ENCODE data around the gene MRO. TPM values are rescaled to one million over a fixed set of nuclear protein-coding genes. Genes with fewer than 3 reads are reported as not detected.
"Not testable (repeated sequence)": the region's sequence is repeated elsewhere in the genome, so short reads cannot be mapped to it uniquely, and the experiment has no call there.

MRO gene
- polyA plus RNA-seq, 6 donors from 2014 or later: 0.16 TPM; not detected in 5

DNA sequence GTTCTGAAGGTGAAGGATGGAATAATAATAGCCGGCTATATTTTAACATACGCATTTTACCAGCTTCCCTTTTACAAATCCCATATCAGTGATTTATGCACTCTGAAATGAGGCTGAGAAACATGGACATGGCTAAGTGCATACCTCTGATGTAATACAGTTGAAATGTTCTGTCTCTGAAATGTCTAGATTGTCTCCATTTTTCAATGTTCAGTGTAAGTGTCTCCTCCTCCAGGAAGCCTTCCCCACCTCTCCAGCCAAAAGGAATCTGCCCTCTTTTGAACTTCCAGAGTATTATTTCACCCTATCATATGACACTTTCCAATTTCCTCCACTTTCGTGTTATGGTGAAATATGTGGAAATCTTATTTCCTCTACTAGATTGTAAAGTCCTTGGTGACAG lies 29.6 kb upstream of the MRO start:
- Mint-ChIP-seq H3K27me3 (peaks cover 10 to 35% (median 30%) of the 10 kb centered on the region in 3 donors), H3K4me1 (peaks cover 0 to 7% (median 0%) of the 10 kb centered on the region in 3 donors), H3K4me3 (no peak overlapping the region), H3K9me3 (peaks cover under 1 to 13% (median 9%) of the 10 kb centered on the region in 7 donors), H3K36me3 (peaks cover 5 to 15% of the 10 kb centered on the region in 2 donors), H3K27ac (no peak overlapping the region)
- ATAC-seq (ENCODE audit: low read depth in 2 of 2) (no peak), DNase-seq (no peak)

DNA sequence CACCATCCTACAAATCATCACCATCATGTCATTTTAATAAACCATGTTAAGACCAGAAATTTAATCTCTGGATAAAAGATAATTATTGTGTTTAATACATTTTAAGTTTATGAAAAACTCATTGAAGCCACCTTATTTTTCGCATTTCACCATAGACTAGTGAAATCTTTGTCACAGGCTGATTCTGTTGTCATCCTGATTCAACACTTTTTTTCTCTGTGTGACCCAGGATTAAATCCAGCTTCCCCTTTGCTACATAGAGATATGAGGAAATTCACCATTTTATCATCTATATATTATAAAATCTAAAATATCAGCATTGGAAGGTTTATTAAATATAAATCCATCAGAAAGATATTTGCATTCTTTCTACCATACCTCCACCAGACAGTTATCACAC lies 29.2 kb upstream of the MRO start:
- Mint-ChIP-seq H3K4me3 (no peak overlapping the region), H3K4me1 (peaks cover 0 to 7% (median 0%) of the 10 kb centered on the region in 3 donors), H3K36me3 (peaks cover 5 to 10% of the 10 kb centered on the region in 2 donors)

GRCh38 chr18:50848061-50848551 lies 28.3 kb upstream of the MRO start:
- Mint-ChIP-seq H3K4me1 (peaks cover 0 to 7% (median 0%) of the 10 kb centered on the region in 3 donors), H3K4me3 (no peak overlapping the region), H3K36me3 (peaks cover 5 to 7% of the 10 kb centered on the region in 2 donors), H3K27ac (peak overlapping the region in 1 of 6 donors; percentile 9), H3K9me3 (peaks cover 0 to 10% (median 0%) of the 10 kb centered on the region in 7 donors), H3K27me3 (peaks cover 11 to 25% (median 21%) of the 10 kb centered on the region in 3 donors)
- DNase-seq (no peak), ATAC-seq (ENCODE audit: low read depth in 2 of 2) (no peak)

More for the DNA sequence above, 29.2 kb upstream of the MRO start:
- Mint-ChIP-seq H3K27ac (no peak overlapping the region), H3K9me3 (peaks cover 0 to 10% (median 4%) of the 10 kb centered on the region in 7 donors), H3K27me3 (peaks cover 13 to 31% (median 26%) of the 10 kb centered on the region in 3 donors)
- no peak for ATAC-seq (ENCODE audit: low read depth in 2 of 2)
- no peak for DNase-seq

DNA sequence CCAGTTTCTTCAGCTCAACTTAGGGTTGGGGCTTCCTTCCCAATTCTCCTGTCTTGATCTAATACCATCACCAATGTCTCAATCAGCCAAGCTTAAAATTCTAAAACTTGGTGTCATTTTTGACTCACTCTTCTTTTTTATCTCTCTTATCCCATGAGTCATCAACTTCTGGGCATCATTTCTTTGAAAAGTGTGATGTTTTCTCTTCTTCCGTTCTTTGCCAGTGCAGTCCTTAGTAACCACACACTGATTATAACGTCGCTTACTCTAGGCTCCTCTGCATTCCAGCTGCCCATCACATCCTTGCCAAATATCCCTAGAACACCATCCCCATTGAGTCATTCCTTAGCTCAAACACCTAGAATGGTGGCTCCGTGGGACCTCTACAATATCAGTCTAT lies 27.4 kb upstream of the MRO start:
- DNase-seq (no peak), ATAC-seq (ENCODE audit: low read depth in 2 of 2) (no peak)
- Mint-ChIP-seq H3K27ac (no peak overlapping the region), H3K9me3 (peaks cover 0 to 4% (median 0%) of the 10 kb centered on the region in 7 donors), H3K27me3 (peaks cover 8 to 16% (median 13%) of the 10 kb centered on the region in 3 donors), H3K36me3 (peaks cover 0 to 8% of the 10 kb centered on the region in 2 donors), H3K4me3 (no peak overlapping the region), H3K4me1 (peaks cover 0 to 4% (median 0%) of the 10 kb centered on the region in 3 donors)

DNA sequence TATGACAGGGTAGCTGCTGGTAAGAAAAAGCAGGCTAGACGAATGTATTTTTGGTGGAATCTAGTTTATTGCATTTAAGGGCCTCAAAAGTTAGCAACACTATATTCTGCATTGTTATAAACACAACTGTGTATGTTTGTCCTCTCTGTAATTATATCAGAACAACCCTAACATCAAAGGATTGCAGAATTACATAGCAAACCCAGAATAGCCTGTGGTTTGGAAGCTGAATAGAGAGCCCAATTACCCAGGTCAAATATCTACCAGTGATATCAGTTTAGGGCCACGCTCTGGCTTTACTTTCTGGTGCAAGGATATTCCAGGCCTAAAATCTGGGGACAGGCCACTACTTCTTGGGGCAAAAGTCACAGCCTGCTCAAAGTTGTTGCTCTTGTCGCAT lies 25.1 kb upstream of the MRO start:
- H3K9me3 Mint-ChIP-seq: peaks cover 0 to 4% (median 0%) of the 10 kb centered on the region in 7 donors
- H3K36me3 Mint-ChIP-seq: peaks cover 0 to 8% of the 10 kb centered on the region in 2 donors
- peaks cover 8 to 17% (median 16%) of the 10 kb centered on the region in 3 donors for H3K27me3 Mint-ChIP-seq
- DNase-seq (no peak), ATAC-seq (ENCODE audit: low read depth in 2 of 2) (no peak)
- no peak overlapping the region for H3K4me3 Mint-ChIP-seq
- H3K4me1 Mint-ChIP-seq: peaks cover 0 to 4% (median 0%) of the 10 kb centered on the region in 3 donors
- H3K27ac Mint-ChIP-seq: no peak overlapping the region

- no peak for DNase-seq
- Mint-ChIP-seq H3K27ac (no peak overlapping the region), H3K4me3 (no peak overlapping the region), H3K9me3 (peaks cover 0 to 4% (median 0%) of the 10 kb centered on the region in 7 donors), H3K36me3 (peaks cover 0 to 8% of the 10 kb centered on the region in 2 donors), H3K27me3 (peaks cover 8 to 16% (median 13%) of the 10 kb centered on the region in 3 donors), H3K4me1 (peaks cover 0 to 4% (median 0%) of the 10 kb centered on the region in 3 donors)
- no peak for ATAC-seq (ENCODE audit: low read depth in 2 of 2)
Measured at GRCh38 chr18:50844554-50844953, 24.7 kb upstream of the MRO start.

DNA sequence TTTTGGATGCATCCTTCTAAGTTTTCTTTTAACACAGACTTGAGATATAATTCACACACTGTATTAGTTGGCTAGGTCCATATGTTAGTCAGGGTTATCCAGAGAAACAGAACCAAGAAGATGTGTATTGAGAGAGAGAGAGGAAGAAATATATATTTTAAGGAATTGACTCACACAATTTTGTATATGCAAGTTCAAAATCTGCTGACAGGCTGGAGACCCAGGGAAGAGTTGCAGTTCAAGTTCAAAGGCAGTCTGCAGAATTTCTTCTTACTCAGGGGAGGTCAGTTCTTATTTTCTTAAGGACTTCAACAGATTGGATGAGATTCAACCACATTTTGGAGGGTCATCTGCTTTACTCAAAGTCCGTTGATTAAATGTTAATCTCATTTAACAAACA lies 23.0 kb upstream of the MRO start:
- H3K4me3 Mint-ChIP-seq: no peak overlapping the region
- peaks cover 8 to 16% (median 11%) of the 10 kb centered on the region in 3 donors for H3K27me3 Mint-ChIP-seq
- H3K36me3 Mint-ChIP-seq: peaks cover 0 to 8% of the 10 kb centered on the region in 2 donors

DNA sequence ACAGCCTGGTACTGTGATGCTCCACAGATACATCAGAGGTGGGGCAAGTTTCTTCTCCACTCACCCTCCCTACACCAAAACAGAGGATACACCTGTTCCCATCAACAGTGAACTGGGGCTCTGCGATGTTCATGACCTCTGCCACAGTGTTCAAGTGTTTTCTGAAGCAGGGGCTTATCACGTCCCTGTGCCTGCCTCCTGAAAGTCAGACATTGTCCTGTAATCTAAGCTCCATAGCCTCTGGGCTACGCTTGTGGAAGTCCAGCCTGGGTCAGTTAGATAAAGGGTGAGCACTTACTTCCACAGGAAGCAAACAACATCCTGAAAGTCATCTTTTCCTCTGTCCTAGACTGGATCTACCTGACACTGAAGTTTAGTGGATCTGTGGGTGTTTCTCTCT lies 20.2 kb upstream of the MRO start:
- H3K4me1 Mint-ChIP-seq: peaks cover 10 to 20% (median 16%) of the 10 kb centered on the region in 3 donors
- no peak for DNase-seq
- ATAC-seq (ENCODE audit: low read depth in 2 of 2): no peak
- H3K27me3 Mint-ChIP-seq: peaks cover 0 to 5% (median 4%) of the 10 kb centered on the region in 3 donors
- H3K4me3 Mint-ChIP-seq: no peak overlapping the region
- H3K27ac Mint-ChIP-seq: peak overlapping the region in 1 of 6 donors; percentile 94
- no peaks in the 10 kb centered on the region for H3K9me3 Mint-ChIP-seq
- H3K36me3 Mint-ChIP-seq: peaks cover 0 to 3% of the 10 kb centered on the region in 2 donors

More for the DNA sequence above, 23.0 kb upstream of the MRO start:
- Mint-ChIP-seq H3K4me1 (peaks cover 0 to 4% (median 0%) of the 10 kb centered on the region in 3 donors), H3K9me3 (peaks cover 0 to 4% (median 0%) of the 10 kb centered on the region in 7 donors), H3K27ac (peak overlapping the region in 1 of 6 donors; percentile 26)
- DNase-seq: no peak
- no peak for ATAC-seq (ENCODE audit: low read depth in 2 of 2)

GRCh38 chr18:50839341-50839740 lies 19.5 kb upstream of the MRO start:
- no peak for DNase-seq
- peaks cover 0 to 3% of the 10 kb centered on the region in 2 donors for H3K36me3 Mint-ChIP-seq
- no peak overlapping the region for H3K4me3 Mint-ChIP-seq

GRCh38 chr18:50836521-50836957 lies 16.7 kb upstream of the MRO start:
- Mint-ChIP-seq H3K4me3 (peak overlapping the region in 7 of 8 donors; percentile 11 to 85 (median 52)), H3K27ac (peak overlapping the region in 3 of 6 donors; percentile 36 to 62 (median 50)), H3K4me1 (peaks cover 10 to 23% (median 16%) of the 10 kb centered on the region in 3 donors), H3K27me3 (peaks cover 0 to 5% (median 0%) of the 10 kb centered on the region in 3 donors), H3K9me3 (no peaks in the 10 kb centered on the region), H3K36me3 (no peaks in the 10 kb centered on the region)
- peak; percentile 36 for DNase-seq
- peak; percentile 83 to 91 for ATAC-seq (ENCODE audit: low read depth in 2 of 2)

More at GRCh38 chr18:50839341-50839740, 19.5 kb upstream of the MRO start:
- no peak overlapping the region for H3K27ac Mint-ChIP-seq
- peaks cover 10 to 20% (median 16%) of the 10 kb centered on the region in 3 donors for H3K4me1 Mint-ChIP-seq
- ATAC-seq (ENCODE audit: low read depth in 2 of 2): no peak
- H3K9me3 Mint-ChIP-seq: no peaks in the 10 kb centered on the region
- peaks cover 0 to 5% (median 3%) of the 10 kb centered on the region in 3 donors for H3K27me3 Mint-ChIP-seq

- not testable (repeated sequence) for H3K27me3 Mint-ChIP-seq; H3K27ac Mint-ChIP-seq; H3K9me3 Mint-ChIP-seq; ATAC-seq (ENCODE audit: low read depth in 2 of 2); H3K36me3 Mint-ChIP-seq; DNase-seq; H3K4me3 Mint-ChIP-seq
- peaks cover 13 to 39% (median 28%) of the 10 kb centered on the region in 3 donors for H3K4me1 Mint-ChIP-seq
Measured at GRCh38 chr18:50833496-50833895, 13.7 kb upstream of the MRO start.

GRCh38 chr18:50832754-50833153 lies 12.9 kb upstream of the MRO start:
- DNase-seq: no peak
- Mint-ChIP-seq H3K36me3 (no peaks in the 10 kb centered on the region), H3K27ac (peak overlapping the region in 1 of 6 donors; percentile 28)

DNA sequence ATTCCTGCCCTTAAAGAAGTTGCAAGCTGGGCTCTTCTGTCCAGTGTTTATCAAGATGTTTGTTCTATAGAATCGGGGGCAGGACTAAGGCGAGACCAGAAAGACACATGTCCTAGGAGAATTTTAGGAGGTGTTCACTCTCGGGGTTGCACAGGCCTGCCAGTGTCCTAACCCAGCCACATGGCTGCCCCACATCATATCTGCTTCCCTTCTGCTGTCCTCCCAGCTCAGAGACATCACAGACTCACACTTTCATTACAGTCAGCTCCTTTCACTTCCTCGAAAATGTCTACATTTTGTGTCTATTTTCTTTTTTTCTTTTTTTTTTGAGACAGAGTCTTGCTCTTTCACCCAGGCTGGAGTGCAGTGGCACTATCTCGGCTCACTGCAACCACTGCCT lies 10.7 kb upstream of the MRO start:
- Mint-ChIP-seq H3K27ac (peak overlapping the region in 5 of 6 donors; percentile 39 to 97 (median 65)), H3K4me1 (peaks cover 3 to 21% (median 12%) of the 10 kb centered on the region in 3 donors), H3K4me3 (peak overlapping the region in 1 of 8 donors; percentile 11), H3K36me3 (no peaks in the 10 kb centered on the region), H3K27me3 (no peaks in the 10 kb centered on the region), H3K9me3 (no peaks in the 10 kb centered on the region)
- DNase-seq: no peak
- ATAC-seq (ENCODE audit: low read depth in 2 of 2): peak; percentile 88 to 93

More at GRCh38 chr18:50832754-50833153, 12.9 kb upstream of the MRO start:
- ATAC-seq (ENCODE audit: low read depth in 2 of 2): no peak
- H3K9me3 Mint-ChIP-seq: no peaks in the 10 kb centered on the region
- H3K4me1 Mint-ChIP-seq: peaks cover 13 to 39% (median 28%) of the 10 kb centered on the region in 3 donors
- no peaks in the 10 kb centered on the region for H3K27me3 Mint-ChIP-seq
- H3K4me3 Mint-ChIP-seq: no peak overlapping the region

DNA sequence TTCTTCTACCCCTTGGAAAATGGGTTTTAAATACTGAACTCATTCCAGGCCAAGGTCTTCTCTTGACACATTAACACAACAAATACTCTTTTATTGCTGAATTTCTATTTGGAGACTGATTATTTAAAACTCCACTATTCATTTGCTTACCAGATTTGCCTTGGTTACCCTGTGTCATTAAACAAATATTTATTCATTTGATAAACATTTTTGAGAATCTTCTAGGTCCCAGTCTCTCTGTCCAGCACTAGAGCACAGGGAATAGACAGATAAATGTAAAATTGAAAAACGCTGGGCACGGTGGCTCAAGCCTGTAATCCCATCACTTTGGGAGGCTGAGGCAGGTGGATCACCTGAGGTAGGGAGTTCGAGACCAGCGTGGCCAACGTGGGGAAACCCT lies 9.8 kb upstream of the MRO start:
- H3K27ac Mint-ChIP-seq: no peak overlapping the region
- H3K9me3 Mint-ChIP-seq: no peaks in the 10 kb centered on the region
- H3K27me3 Mint-ChIP-seq: no peaks in the 10 kb centered on the region
- H3K36me3 Mint-ChIP-seq: no peaks in the 10 kb centered on the region
- H3K4me3 Mint-ChIP-seq: no peak overlapping the region
- H3K4me1 Mint-ChIP-seq: peaks cover 3 to 19% (median 12%) of the 10 kb centered on the region in 3 donors
- no peak for ATAC-seq (ENCODE audit: low read depth in 2 of 2)
- DNase-seq: no peak

Measured in naive B cell (primary cell).